ENCODE data around the gene ARID1B. TPM values are rescaled to one million over a fixed set of nuclear protein-coding genes. Genes with fewer than 3 reads are reported as not detected.

Gene ARID1B
- total and polyA plus RNA-seq, 10 of the 15 experiments (the other 5 are each of a cell fraction or from before 2014, with no cell fraction given) = 24.7 to 133 (median 54.6) TPM

DNA sequence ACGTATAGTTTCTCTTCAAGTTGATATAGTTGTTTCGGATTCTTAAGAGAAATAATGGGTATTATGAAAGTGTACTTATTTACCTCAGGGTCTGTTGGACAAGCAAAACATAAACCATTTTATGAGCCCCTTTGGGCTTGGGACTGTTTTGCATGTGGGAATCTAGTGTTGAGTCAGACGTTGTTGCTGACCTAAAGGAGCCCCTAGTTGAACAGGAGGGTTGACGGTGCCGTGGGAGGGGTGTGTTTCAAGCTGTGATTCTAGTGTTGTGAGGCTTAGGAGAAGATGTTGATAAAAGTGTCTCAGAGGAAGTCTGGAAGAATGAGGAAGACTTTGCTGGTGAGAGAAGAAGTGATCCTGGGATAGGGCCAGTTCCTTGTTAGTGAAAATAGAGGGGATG lies 140.0 kb downstream of the ARID1B start:
- Histone ChIP-seq H3K4me2 (ENCODE audit: control insufficient read depth, insufficient read depth) (peak overlapping the region; percentile 43), H2AFZ (ENCODE audit: control insufficient read depth, low read depth, low read length) (no peak overlapping the region), H3K27me3 (replicated peaks in 1 of 2; ENCODE audit: control insufficient read depth in 2 of 2, insufficient read depth in 2 of 2, low read length in 1 of 2) (no peaks in the 10 kb centered on the region), H3K36me3 (ENCODE audit: control insufficient read depth in 2 of 2, insufficient read depth in 2 of 2, low read length in 1 of 2) (peaks cover 0 to 2% of the 10 kb centered on the region in 2 experiments; a peak in 1 of 4 replicates), H3K4me3 (no peak overlapping the region), H4K20me1 (ENCODE audit: control insufficient read depth, insufficient read depth) (no peaks in the 10 kb centered on the region), H3K4me1 (ENCODE audit: control insufficient read depth, insufficient read depth, low read length) (peaks cover 29% of the 10 kb centered on the region), H3K79me2 (ENCODE audit: control insufficient read depth, insufficient read depth, low read length) (peaks cover 71% of the 10 kb centered on the region), H3K9me3 (replicated peaks; ENCODE audit: control insufficient read depth, insufficient read depth, low read length) (no peaks in the 10 kb centered on the region), H3K27ac (ENCODE audit: control insufficient read depth, insufficient read depth) (peak overlapping the region; percentile 75), H3K9ac (ENCODE audit: control insufficient read depth, insufficient read depth, low read length) (no peak overlapping the region)
- no peak for DNase-seq (ENCODE audit: low read depth, low spot score)
- ChIA-PET POLR2A (interaction anchor here (0.8 kb wide), 1 partner anchor 38 kb away, joined by 4 read pairs; no protein-coding TSS in a partner anchor), SMC1A (ENCODE audit: uncharacterized antibody, unreplicated experiment) (interaction anchor here (1.0 to 2.1 kb wide), 8 partner anchors 8 to 196 kb away, joined by 3 to 18 read pairs (median 4); no protein-coding TSS in a partner anchor), CTCF (interaction anchor here (1.8 to 2.5 kb wide), 2 partner anchors 15 to 25 kb away, joined by 9 to 11 read pairs; no protein-coding TSS in a partner anchor), RAD21 (ENCODE audit: unreplicated experiment) (interaction anchor here (1.1 to 2.7 kb wide), 3 partner anchors 9 to 65 kb away, joined by 3 to 9 read pairs (median 6); no protein-coding TSS in a partner anchor)
- WGBS (ENCODE audit: insufficient coverage, insufficient replicate concordance, low lambda C conversion rate, missing lambda C conversion rate) = 28% methylated on average over 5 of the region's 5 CpGs
- ATAC-seq = peak; percentile 81
- in situ Hi-C loops (cut with MboI) (no loop called here), intact Hi-C loops (cut with micrococcal nuclease; ENCODE audit: unreplicated experiment) (no loop called here)
- FAIRE-seq = no peak
- TF ChIP-seq EED (IDR thresholded peaks at IDR 0.05; ENCODE audit: low read depth) (0 out of 2 replicates have a peak, but pooled peaks have one; percentile 26), JUNB (IDR thresholded peaks at IDR 0.05) (peak; percentile 33; the same call in 1 of the 2 replicates), SIX5 (IDR thresholded peaks at IDR 0.05; ENCODE audit: low read depth, low read length, severe bottlenecking) (no peak), CREB1 (IDR thresholded peaks at IDR 0.05; ENCODE audit: low read depth) (peak; percentile 21; the same call in 1 of the 2 replicates), EP300 (IDR thresholded peaks at IDR 0.05; ENCODE audit: borderline replicate concordance in 1 of 2, control insufficient read depth in 1 of 2, low read depth in 2 of 2, low read length in 2 of 2) (no peak), SREBF1 (IDR thresholded peaks at IDR 0.05; ENCODE audit: low read length) (no peak), POU2F2 (IDR thresholded peaks at IDR 0.05; ENCODE audit: borderline replicate concordance, low read depth, low read length) (peak; percentile 61; the same call in 1 of the 3 replicates), NBN (IDR thresholded peaks at IDR 0.05) (no peak), RAD51 (IDR thresholded peaks at IDR 0.05) (no peak), RUNX3 (IDR thresholded peaks at IDR 0.05; ENCODE audit: low read length) (peak; percentile 31; the same call in 1 of the 2 replicates)
- no TSS peak for BruUV-seq (replicated peaks)

Measured in GM12878 (cell line).